OCI-LY3 (cell line): ENCODE data around the gene ACVRL1.

ENCODE experiments used
- H2AFZ ChIP-seq: fragments of 200-600, 300-600 bp; shearing (Covaris generic); 2 replicates; pipeline ENCODE4 v1.6.0; 2014; ENCODE audit warnings: antibody characterized with exemption, low read depth, low read length
- H3K27ac ChIP-seq: fragments of 200-600, 300-600 bp; sonication (generic); 2 replicates; pipeline ENCODE4 v1.5.1; 2014; ENCODE audit warnings: mild to moderate bottlenecking, low read length, moderate library complexity, mixed read lengths
- H3K27me3 ChIP-seq: fragments of 200-600, 300-600 bp; sonication (generic); 2 replicates; pipeline ENCODE4 v1.6.1; 2014; ENCODE audit warnings: low read depth, low read length, mixed read lengths
- H3K36me3 ChIP-seq: fragments of 200-600, 300-600 bp; sonication (generic); replicated peaks from 2 replicates; pipeline ENCODE3; 2014; ENCODE audit warnings: low read depth, low read length, mixed read lengths
- H3K4me1 ChIP-seq: fragments of 300-600, 200-600 bp; sonication (generic); 2 replicates; pipeline ENCODE4 v1.6.1; 2014; ENCODE audit warnings: low read length, mixed read lengths
- H3K4me2 ChIP-seq: fragments of 200-600, 300-600 bp; sonication (generic); 2 replicates; pipeline ENCODE4 v1.6.1; 2014; ENCODE audit warnings: low read length, mixed read lengths
- H3K4me3 ChIP-seq: fragments of 300-600, 200-600 bp; sonication (generic); 2 replicates; pipeline ENCODE4 v1.5.1; 2014; ENCODE audit warnings: antibody characterized with exemption, mild to moderate bottlenecking, low read length, moderate library complexity
- H3K79me2 ChIP-seq: fragments of 300-600, 200-600 bp; shearing (Covaris generic); 2 replicates; pipeline ENCODE4 v1.6.1; 2014; ENCODE audit warnings: mild to moderate bottlenecking, low read length, mixed read lengths
- H3K9ac ChIP-seq: fragments of 300-600, 200-600 bp; shearing (Covaris generic); 2 replicates; pipeline ENCODE4 v1.6.0; 2014; ENCODE audit warnings: mild to moderate bottlenecking, low read length, moderate library complexity
- H3K9me3 ChIP-seq: fragments of 200-600, 300-600 bp; shearing (Covaris generic); 2 replicates; pipeline ENCODE4 v1.6.1; 2014; ENCODE audit warnings: low read length, mixed read lengths; ENCODE audit not compliant: insufficient read depth
- H4K20me1 ChIP-seq: fragments of 200-600, 300-600 bp; sonication (generic); 2 replicates; pipeline ENCODE4 v1.6.1; 2016; ENCODE audit warnings: low read length, mixed read lengths; ENCODE audit not compliant: insufficient read depth
- EZH2phosphoT487 ChIP-seq: fragments of 200-600 bp; shearing (Covaris generic); IDR thresholded peaks from 2 replicates; pipeline ENCODE4 v1.6.1; 2018; ENCODE audit warnings: antibody characterized with exemption, mixed run types, low read depth
- TF ChIP-seq, protein P1 (sequence below): fragments of 200-600, 300-600 bp; sonication (generic); IDR thresholded peaks from 2 replicates; pipeline ENCODE4 v1.5.1; 2014; ENCODE audit warnings: antibody characterized with exemption, low read length, low read depth

ACVRL1 gene

DNA sequence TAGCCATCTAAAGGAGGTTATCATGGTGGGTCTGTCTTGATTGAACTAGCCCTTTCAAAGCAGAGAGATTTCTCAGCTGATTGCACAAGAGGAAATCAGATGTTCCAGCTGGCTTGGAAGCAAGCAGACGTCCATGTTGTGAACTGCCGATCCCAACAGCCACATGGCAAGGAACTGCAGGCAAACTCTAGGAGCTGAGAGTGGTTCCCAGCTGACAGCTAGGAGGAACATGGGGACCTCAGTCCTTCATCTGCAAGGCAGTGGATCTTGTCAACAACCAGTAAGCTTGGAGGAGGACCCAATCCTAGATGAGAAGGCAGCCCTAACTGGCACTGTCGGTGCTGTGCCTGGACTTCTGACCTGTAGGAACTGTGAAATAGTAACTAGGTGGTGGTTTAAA is 51.9 kb downstream of the ACVRL1 start:
- peaks cover 17% of the 10 kb centered on the region for H4K20me1 ChIP-seq
- no peak overlapping the region for H3K4me3 ChIP-seq

DNA sequence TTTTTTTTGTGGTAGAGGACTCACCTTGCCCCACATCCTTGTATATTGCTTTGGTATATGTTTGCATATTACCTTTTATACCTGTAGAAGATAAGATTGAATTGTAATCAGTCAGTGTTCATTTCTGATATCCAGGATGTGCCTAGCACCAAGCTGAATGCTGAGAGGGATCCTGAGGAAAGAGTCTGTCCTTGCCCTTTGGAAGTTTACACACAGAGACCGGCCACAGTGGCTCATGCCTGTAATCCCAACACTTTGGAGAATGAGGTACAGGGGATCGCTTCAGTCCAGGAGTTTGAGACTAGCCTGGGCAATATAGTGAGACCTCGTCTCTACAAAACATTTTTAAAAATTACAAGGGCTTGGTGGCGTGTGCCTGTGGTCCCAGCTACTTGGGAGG is 52.6 kb downstream of the ACVRL1 start:
- Histone ChIP-seq H3K36me3 (peaks cover 5% of the 10 kb centered on the region), H2AFZ (no peak overlapping the region), H3K27ac (no peak overlapping the region), H3K9ac (no peak overlapping the region), H4K20me1 (peaks cover 23% of the 10 kb centered on the region), H3K9me3 (no peaks in the 10 kb centered on the region), H3K4me3 (no peak overlapping the region), H3K4me1 (peaks cover 6% of the 10 kb centered on the region; the same call in 1 of the 2 replicates), H3K79me2 (no peaks in the 10 kb centered on the region), H3K4me2 (no peak overlapping the region), H3K27me3 (peaks cover 14% of the 10 kb centered on the region)
- TF ChIP-seq, protein P1, sequence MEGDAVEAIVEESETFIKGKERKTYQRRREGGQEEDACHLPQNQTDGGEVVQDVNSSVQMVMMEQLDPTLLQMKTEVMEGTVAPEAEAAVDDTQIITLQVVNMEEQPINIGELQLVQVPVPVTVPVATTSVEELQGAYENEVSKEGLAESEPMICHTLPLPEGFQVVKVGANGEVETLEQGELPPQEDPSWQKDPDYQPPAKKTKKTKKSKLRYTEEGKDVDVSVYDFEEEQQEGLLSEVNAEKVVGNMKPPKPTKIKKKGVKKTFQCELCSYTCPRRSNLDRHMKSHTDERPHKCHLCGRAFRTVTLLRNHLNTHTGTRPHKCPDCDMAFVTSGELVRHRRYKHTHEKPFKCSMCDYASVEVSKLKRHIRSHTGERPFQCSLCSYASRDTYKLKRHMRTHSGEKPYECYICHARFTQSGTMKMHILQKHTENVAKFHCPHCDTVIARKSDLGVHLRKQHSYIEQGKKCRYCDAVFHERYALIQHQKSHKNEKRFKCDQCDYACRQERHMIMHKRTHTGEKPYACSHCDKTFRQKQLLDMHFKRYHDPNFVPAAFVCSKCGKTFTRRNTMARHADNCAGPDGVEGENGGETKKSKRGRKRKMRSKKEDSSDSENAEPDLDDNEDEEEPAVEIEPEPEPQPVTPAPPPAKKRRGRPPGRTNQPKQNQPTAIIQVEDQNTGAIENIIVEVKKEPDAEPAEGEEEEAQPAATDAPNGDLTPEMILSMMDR: no peak
- no peak for TF ChIP-seq EZH2phosphoT487

More for the DNA sequence above, 51.9 kb downstream of the ACVRL1 start:
- peaks cover 16% of the 10 kb centered on the region for H3K27me3 ChIP-seq
- peaks cover 6% of the 10 kb centered on the region; the same call in 1 of the 2 replicates for H3K4me1 ChIP-seq
- H3K36me3 ChIP-seq: peaks cover 5% of the 10 kb centered on the region
- H3K27ac ChIP-seq: no peak overlapping the region
- no peak overlapping the region for H3K9ac ChIP-seq
- no peak overlapping the region for H3K4me2 ChIP-seq
- TF ChIP-seq EZH2phosphoT487: no peak
- TF ChIP-seq, protein P1: no peak
- H3K79me2 ChIP-seq: no peaks in the 10 kb centered on the region
- no peak overlapping the region for H2AFZ ChIP-seq
- H3K9me3 ChIP-seq: no peaks in the 10 kb centered on the region

DNA sequence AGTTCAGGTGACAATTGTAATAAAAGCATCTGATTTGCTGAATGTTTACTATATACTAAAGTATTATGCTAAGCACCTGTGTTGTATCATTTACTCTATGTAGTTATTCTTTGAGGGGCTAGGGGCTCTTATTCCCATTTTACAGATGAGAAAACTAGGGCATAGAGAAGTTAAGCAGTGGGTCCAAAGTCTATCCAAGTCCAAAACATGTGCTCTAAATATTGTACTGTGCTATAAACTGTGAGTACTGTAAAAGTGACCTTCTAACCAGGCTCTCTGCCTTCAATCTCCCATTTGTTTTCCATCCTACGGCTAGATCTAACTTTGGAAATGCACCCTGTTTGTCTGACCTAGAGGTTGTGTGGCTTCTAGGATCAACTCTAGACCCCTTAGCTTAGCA is 53.2 kb downstream of the ACVRL1 start:
- Histone ChIP-seq H3K4me3 (no peak overlapping the region), H3K9me3 (no peaks in the 10 kb centered on the region), H3K27ac (no peak overlapping the region), H3K27me3 (peaks cover 13% of the 10 kb centered on the region; the same call in 1 of the 2 replicates), H4K20me1 (peaks cover 25% of the 10 kb centered on the region), H2AFZ (no peak overlapping the region), H3K9ac (no peak overlapping the region), H3K4me2 (no peak overlapping the region), H3K79me2 (no peaks in the 10 kb centered on the region), H3K4me1 (peaks cover 6% of the 10 kb centered on the region; the same call in 1 of the 2 replicates), H3K36me3 (peaks cover 5% of the 10 kb centered on the region)
- no peak for TF ChIP-seq EZH2phosphoT487

DNA sequence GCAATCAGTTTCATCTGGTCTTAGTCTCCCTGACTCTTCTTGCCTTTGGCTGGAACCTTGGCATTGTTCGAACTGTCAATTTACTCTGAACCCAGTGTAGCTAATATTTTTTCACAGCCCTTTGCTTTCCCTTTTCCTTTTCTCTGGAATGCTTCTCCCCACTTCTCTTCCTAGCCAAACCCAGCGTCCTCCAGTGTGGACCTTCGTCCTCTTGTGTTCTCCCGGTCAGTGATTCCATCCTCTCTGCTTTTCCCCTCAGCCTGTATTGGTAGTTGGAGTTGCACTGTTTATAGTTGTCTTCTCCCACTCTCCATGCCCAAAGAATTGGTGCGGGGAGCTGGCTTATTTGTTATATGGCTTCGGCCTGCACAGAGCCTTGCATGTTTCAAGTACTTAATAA is 53.6 kb downstream of the ACVRL1 start:
- Histone ChIP-seq H3K4me2 (no peak overlapping the region), H3K27me3 (peaks cover 14% of the 10 kb centered on the region), H3K27ac (no peak overlapping the region), H3K4me1 (peaks cover 4% of the 10 kb centered on the region; the same call in 1 of the 2 replicates), H3K79me2 (no peaks in the 10 kb centered on the region), H2AFZ (no peak overlapping the region), H3K9me3 (no peaks in the 10 kb centered on the region), H4K20me1 (peaks cover 25% of the 10 kb centered on the region), H3K36me3 (peaks cover 5% of the 10 kb centered on the region), H3K4me3 (no peak overlapping the region), H3K9ac (no peak overlapping the region)
- no peak for TF ChIP-seq EZH2phosphoT487
- TF ChIP-seq, protein P1: no peak
